ENCODE results near the gene NOS1.
A peak's percentile ranks its signal among the peaks of the same experiment; 100 is the strongest.
"Not testable (repeated sequence)": the region's sequence is repeated elsewhere in the genome, so short reads cannot be mapped to it uniquely, and the experiment has no call there.

NOS1 gene

DNA sequence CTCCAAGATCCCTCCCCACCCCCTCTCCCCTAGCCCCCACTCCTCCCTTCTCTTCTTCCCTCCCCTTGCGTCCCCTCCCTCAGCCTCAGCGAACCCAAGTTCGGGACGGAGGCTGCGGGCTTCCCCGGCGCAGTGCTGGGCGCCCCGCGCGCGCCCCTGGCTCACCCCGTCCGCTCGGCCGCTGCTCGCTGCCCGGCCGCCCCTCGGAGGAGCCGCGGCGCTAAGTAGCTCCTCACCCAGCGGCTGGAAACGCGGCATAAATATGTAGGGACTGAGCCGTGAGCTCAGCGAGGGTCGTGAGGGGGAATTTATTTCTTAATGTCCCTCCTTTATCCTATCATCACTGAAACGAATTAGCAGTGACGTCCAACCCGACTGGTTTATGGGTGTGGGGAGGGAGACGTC is at the start of gene NOS1:
TSS of gene NOS1 (minus strand) at position 280 of the 405 bp plus-strand sequence. CDS start 30,557 bp downstream, outside the sequence.
- no peak for DNase-seq (ENCODE audit: low read depth)

DNA sequence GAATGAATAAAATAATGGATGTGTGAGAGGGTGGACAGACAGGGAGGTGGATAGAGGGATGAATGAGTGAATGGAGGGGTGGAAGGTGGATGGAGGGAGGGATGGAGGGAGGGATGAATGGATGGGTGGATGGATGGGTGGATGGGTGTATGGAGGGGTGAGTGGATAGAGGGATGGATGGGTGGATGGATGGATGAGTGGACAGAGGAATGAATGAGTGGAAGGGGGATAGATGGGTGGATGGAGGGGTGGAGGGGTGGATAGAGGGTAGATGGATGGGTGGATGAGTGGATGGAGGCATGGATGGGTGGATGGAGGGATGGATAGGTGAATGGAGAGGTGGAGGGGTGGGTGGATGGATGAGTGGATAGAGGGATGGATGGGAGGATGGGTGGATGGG is 47.9 kb upstream of the NOS1 start:
- DNase-seq (ENCODE audit: low read depth): no peak

- no peak for DNase-seq (ENCODE audit: low read depth)
These were observed 46.9 kb upstream of the NOS1 start for GRCh38 chr12:117408161-117408791.

GRCh38 chr12:117404940-117405339 is 43.5 kb upstream of the NOS1 start:
- DNase-seq (ENCODE audit: low read depth): no peak

DNA sequence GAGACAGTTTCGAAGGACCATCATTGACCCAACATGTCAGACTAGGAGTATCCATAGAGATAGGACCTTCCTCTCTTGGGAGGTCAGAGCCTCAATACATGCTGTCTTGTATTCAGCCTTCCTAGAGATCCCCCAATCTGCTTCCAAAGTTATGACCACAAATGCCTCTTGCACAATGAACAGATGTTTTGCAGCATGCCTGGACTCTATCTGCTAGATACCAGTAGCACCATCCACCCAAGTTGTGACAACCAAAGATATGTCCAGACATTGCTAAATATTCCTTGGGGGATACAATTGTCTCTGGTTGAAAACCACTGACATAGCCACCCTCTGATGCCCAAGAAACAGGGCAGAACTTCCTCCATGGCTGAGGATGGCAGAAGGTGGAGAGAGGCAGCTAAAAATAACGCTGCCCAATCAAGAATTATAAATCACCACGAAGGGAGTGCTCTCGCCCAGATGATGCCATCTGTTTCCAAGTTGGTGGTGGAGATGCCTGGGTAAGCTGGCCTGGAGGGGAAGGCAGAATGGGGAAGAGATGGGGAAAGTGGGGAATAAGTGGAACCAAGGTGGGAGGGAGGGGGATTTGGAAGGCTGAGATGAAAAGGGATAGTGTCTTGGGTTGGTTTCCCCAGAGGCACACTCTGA is 42.9 kb upstream of the NOS1 start:
- DNase-seq (ENCODE audit: low read depth): no peak

GRCh38 chr12:117403586-117404139 is 42.2 kb upstream of the NOS1 start:
- no peak for DNase-seq (ENCODE audit: low read depth)

- DNase-seq (ENCODE audit: low read depth): no peak
These were observed 40.9 kb upstream of the NOS1 start for GRCh38 chr12:117402363-117402762.

DNA sequence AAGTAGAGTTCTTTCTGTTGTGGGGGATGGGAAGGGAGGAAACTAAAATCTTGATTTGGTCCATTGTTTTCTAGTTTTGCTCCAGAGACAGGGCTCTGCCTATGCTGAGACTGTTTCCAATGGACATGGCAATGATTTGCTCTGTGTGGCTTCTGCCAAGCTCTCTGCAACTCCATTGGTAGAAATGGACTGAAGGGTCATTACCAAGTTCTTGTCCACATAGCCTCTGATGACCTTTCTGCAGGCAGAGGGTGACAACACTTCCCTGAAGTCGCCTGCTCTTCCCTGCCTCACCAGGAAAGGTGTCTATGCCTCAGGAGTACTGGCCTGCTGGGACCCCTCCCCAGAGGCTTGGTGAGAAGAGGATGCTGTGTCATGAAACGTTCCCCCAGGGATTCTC is 39.5 kb upstream of the NOS1 start:
- no peak for DNase-seq (ENCODE audit: low read depth)

GRCh38 chr12:117398482-117398881 is 37.1 kb upstream of the NOS1 start:
- not testable (repeated sequence) for DNase-seq (ENCODE audit: low read depth)

GRCh38 chr12:117395766-117396165 is 34.3 kb upstream of the NOS1 start:
- no peak for DNase-seq (ENCODE audit: low read depth)

DNA sequence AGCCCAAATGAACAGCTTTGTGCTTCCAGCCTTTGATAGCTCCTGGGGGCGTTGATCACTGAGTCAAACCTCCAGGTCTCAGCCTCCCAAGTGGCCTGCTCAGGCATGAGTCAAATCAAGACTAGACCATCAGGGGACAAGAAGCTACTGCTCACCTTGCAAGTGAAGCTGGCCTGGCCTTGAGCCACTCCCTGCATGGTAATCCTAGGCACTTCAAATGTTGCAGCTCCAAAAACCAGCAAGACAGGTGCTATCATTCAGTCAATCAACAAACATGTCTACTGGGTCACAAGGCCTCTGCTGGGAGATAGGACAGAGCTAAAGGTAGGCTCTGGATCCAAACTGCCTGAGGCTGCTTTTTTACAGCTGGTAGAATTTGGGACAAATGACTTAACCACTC is 33.1 kb upstream of the NOS1 start:
- no peak for DNase-seq (ENCODE audit: low read depth)

- no peak for DNase-seq (ENCODE audit: low read depth)
These were observed 32.2 kb upstream of the NOS1 start for GRCh38 chr12:117393656-117394055.

GRCh38 chr12:117390866-117391265 is 29.4 kb upstream of the NOS1 start:
- DNase-seq (ENCODE audit: low read depth): no peak

GRCh38 chr12:117388951-117389446 is 27.6 kb upstream of the NOS1 start:
- no peak for DNase-seq (ENCODE audit: low read depth)

DNA sequence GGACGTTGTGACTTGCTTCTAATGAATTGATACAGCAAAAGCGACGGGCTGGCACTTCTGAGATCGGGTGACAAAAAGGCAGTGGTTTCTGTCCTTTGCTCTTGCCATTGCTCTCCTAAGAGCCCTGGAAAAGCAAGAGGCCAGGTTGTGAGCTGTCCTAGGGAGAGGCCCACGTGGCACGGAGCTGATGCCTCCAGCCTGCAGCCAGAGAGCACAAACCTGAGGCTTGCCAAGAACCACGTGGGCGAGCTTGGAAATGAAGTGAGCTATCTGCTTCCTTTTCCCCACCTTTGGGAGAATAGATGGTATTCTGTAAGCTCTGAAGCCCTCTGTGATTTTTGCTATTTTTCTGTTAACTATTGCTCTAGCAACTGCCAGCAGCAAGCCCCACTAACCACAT is 26.4 kb upstream of the NOS1 start:
- DNase-seq (ENCODE audit: low read depth): no peak

DNA sequence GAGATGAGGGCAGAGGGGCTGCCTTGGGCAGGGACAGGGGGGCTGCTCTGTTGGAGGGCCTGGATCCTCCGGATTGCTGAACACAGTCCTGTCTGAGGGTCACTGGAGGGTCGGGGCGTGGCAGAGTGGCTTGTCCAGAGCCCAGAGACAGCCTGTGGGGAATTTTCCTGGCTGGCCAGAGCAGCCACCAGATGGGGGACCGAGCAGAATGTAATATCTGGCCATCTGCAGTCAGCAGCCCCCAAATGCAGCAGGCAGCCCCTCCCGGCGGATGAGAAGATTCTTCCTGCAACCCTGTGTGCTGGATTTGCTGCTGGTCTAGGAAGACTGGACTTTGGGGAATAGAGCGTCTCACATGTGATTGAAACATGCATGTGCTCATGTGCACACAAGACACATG is 23.3 kb upstream of the NOS1 start:
- no peak for DNase-seq (ENCODE audit: low read depth)

GRCh38 chr12:117380083-117380482 is 18.7 kb upstream of the NOS1 start:
- no peak for DNase-seq (ENCODE audit: low read depth)

GRCh38 chr12:117377758-117378157 is 16.3 kb upstream of the NOS1 start:
- peak; percentile 8 for DNase-seq (ENCODE audit: low read depth)

DNA sequence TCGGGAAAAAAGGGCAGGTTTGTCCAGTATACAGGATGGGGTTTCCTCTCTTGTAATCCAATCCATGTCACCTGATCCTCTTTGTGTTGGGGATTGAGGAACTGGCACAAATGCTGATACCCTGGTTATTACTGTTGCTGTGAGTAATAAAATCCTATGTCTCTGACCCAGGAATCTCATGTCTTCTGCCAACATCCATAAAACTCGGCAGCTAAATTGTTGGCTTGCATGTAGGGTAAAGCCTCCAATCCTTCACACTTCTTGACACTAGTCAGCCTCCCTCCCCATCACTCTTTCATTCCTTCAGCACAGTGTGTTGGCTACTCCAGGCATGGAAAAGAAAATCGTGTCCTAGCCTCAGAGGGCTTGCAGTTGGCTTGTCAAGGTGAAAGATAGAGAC is 9.2 kb upstream of the NOS1 start:
- no peak for DNase-seq (ENCODE audit: low read depth)

GRCh38 chr12:117370000-117370399 is 8.6 kb upstream of the NOS1 start:
- DNase-seq (ENCODE audit: low read depth): not testable (repeated sequence)

DNA sequence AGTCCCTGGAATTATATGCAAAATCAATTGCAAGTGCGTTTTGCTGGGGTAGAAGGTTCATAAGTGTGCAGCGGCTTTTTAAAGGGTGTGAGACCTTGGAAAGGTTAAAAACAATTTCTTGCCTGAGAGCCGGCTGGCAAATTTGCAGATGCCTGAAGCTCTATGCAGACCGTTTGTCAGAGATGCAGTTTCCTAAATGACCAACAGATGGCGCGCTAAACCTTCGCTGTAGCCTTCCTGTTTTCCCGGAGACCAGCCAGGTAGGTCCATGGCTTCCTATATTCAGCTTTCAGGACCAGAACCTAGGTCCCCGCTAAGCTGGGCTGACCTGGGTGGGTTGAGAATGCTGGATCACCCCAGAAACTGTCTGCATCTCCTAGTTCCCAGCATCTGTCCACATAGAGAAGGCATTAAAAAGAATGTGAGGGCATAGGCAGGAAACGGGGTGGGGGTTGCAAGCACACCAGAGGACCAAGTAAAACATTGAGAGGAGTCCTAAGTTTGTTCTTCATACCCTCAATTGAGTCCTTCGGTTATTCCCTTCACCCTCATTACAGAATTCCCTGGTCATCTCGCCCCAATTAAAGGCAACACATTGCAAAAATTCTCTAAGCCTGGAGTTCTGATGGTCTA is 5.7 kb upstream of the NOS1 start:
- DNase-seq (ENCODE audit: low read depth): peak; percentile 72

DNA sequence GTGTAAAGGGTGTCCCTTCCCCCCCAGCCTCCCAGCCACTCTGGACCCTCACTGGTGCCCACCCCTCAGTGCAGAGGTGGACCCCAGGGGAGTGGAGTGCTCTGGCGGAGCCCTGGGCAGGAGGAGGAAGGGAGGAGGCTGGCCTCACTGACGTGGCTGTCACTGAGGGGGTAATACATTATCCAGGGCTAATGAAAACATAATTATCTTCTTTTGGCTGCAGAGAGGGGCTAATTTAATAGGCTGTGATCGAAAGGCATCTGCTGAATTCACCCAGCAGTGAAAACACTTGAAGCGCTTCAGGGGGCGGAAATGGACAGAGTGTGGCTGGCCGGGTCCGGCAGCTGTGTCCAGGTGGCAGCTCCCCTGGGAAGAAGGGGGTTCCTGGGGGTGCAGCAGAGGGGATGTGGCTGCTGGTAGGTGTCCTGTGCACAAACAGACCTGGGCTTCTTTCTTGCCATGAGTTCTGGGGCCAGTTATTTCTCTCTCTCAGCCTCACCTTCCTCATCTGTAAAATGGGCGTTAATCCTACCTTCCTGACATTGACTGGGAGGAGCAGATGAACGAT is 3.7 kb upstream of the NOS1 start:
- DNase-seq (ENCODE audit: low read depth): no peak
